HG02798 (cell line): ENCODE results near the gene CCDC170.

ENCODE experiments used
- ATAC-seq: cut with Tn5 transposase; IDR thresholded peaks from one replicate; pipeline ENCODE4 v1.9.1; 2021; ENCODE audit warnings: mild to moderate bottlenecking; ENCODE audit not compliant: unreplicated experiment, poor library complexity

CCDC170 gene

DNA sequence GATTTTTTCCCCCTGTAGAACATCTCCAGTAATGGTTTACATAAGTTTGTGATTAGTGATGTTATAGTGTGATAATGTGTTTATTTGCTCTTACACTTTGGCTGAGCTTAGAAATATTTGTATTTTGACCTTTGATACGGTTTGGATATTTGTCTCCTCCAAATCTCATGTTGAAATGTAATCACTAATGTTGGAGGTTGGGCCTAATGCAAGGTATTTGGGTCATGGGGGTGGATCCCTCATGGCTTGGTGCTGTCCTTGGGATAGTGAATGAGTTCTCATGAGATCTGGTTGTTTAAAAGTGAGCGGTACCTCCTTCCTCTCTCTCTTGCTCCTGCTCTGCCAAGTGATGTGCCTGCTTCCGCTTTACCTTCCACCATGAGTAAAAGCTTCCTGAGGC is 147.2 kb downstream of the CCDC170 start:
- ATAC-seq, result no peak

DNA sequence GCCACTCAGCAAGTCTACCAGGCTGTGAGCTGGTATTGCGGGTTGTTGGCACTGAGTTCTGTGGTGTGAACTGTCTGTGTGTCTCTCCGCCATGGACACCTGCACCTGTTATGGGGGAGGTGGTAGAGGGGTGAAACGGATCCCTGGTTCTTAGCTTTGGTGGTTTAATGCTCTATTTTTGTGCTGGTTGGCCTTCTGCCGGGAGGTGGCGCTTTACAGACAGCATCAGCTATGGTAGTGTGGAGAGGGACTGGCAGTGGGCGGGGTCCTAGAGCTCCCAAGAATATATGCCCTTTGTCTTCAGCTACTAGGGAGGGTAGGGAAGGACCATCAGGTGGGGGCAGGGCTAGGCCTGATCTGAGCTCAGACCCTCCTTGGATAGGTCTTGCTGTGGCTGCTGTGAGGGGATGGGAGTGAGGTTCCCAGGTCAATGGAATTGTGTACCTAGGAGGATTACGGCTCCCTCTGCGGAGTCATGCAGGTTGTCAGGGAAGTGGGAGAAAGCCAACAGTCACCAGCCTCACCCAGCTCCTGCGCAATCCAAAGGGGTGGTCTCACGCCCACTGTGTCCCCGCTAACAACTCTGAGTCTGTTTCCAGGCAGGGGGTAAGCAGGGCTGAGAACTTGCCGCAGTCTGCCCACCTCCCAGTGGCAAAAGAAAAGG is 154.3 kb downstream of the CCDC170 start:
- no peak for ATAC-seq

DNA sequence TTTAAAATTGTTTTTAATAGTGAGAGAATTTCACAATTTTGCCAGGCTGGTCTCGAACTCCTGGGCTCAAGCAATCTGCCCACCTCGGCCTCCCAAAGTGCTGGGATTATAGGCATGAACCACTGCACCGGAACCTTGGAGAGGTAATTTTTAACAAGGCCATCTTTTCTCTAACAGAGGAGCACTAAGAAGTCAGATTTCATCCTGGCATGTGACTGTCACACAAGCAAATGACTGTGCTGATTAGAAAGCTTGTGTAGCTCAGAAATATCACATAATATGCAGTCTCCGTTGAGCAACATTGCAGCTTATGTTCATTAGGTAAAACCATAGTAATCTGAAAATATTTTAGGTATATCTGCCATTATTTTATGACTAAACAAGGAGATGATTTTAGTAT is 156.0 kb downstream of the CCDC170 start:
- no peak for ATAC-seq

DNA sequence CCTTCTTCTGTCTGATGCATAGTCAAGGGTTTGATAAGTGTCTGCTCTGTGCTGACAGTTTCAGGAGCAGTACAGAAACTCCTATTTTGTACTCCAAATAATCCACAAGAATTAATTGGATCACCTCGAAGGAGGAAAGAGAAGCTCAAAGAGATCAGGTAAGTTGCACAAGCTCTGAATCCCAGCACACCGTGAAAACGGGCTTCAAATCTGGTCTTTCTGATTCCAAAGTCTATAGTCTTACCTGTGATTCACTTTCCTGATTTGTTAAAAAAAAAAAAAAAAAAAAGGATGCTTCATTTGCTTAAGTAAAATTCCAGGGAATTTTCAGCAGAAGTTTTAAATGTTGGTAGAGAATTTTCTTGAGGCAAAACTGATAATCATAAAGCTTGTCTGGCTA is 157.8 kb downstream of the CCDC170 start:
- no peak for ATAC-seq

DNA sequence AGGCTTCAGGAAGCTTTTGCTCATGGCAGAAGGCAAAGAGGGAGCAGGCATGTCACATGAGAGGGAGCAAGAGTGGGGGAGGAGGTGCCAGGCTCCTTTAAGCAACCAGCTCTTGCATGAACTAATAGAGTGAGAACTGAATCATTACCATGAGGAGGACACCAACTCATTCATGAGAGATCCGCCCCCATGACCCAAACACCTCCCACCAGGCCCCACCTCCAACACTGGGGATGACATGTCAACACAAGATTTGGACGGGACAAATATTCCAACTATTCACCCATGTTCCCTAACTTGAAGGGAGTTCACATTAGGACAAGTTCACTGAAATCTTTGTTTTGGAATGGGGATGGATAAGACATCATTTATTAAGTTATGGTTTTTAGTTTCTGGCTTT is 158.5 kb downstream of the CCDC170 start:
- ATAC-seq, result no peak

DNA sequence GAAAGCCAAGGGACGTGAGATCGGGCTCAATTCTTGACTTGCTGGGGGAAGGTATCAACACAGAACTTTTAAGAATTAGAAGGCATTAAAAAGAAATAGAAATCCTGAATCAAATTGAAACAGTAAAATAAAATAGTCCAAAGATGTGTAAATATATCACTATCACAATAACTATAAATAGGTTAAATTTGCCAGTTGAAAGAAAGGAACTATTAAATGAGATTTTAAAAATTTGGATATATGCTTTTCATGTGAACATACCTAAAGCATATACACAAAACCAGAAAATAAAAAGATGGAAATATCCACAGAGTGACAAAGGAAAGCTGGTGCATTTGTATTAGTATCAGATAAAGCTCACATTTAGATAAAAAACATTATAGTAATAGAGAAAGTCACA is 161.3 kb downstream of the CCDC170 start:
- ATAC-seq, result no peak

DNA sequence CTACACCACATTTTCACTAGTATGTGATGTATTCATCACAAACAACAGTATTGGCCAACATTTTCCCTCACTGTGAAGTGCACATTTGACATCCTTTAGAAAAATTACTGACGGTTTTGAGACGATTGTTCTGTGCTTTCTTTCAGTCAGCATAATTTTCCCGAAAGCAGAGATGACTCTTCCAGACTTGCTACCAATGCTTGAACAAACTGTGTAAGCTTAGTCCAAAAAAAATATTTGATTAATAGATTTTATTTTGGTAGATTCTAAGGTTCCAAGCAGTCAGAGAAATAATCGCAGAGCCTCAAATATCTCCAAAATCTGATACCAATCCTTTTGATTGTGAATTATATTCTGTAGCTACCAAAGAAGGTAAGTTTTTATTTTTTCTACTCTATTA is 162.6 kb downstream of the CCDC170 start:
- no peak for ATAC-seq

DNA sequence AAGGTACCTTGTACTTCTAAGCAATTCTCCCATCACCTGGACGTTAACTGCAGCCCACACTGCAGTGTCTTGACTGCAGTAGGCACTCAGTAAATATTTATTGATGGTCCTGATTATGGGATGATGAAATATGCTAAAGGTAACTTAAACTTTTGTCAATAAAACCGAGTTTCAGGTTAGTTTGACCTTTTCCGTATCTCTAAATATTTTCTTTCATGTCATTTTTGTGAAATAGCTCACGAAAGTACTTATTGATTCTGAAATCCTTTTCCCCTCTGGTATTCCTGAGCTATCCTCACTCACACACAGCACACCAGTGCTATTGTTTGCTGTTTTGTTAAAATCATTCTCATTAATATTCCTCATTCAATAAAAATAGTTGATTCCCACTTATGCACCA is 164.3 kb downstream of the CCDC170 start:
- ATAC-seq, result no peak

DNA sequence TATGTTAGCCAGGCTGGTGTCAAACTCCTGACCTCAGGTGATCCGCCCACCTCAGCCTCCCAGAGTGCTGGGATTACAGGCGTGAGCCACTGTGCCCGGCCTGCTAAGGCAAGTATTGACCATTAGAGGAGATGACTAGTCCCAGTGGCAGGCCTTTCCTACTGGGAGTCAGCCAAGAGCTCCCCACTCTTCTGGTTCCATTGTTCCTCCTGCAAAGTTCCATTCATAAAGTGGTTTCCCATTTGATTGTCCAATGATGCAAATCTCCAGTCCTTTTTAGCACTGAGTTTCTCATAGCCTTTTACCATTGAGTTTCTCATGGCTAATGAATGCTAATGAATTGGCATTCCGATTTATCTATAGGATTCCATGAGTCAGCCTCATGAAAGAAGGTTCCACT is 165.4 kb downstream of the CCDC170 start:
- ATAC-seq, result no peak

DNA sequence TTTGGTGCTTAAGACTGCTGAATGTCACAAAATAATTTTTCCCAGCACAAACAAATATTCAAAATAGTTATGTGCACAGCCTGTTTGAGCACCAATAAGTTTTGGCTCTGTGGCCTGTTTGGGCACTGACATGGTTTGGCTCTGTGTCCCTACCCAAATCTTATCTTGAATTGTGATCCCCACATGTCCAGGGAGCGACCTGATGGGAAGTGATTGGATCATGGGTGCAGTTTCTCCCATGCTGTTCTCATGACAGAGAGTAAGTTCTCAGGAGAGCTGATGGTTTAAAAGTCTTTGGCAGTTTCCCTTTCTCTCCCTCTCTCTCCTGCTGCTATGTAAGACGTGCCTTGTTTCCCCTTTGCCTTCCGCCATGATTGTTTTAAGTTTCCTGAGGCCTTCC is 167.7 kb downstream of the CCDC170 start:
- no peak for ATAC-seq

DNA sequence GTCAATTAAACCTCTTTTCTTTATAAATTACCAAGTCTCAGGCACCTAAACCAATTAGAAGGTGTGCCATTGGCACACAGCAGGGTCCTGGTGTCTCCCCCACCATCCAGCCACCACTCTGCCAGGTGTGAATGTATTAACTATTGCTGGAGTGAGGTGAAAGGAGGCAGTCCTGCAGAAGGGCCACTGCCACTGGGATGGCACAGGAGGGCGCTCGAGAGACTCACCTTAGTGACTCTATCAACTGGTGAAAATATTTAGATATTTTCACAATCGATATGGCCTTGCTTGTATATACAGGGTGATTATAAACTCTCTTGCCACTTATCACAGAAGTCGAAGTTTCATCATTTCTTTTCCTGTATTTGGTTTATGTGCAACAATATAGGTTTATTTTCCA is 168.1 kb downstream of the CCDC170 start:
- ATAC-seq, result no peak

DNA sequence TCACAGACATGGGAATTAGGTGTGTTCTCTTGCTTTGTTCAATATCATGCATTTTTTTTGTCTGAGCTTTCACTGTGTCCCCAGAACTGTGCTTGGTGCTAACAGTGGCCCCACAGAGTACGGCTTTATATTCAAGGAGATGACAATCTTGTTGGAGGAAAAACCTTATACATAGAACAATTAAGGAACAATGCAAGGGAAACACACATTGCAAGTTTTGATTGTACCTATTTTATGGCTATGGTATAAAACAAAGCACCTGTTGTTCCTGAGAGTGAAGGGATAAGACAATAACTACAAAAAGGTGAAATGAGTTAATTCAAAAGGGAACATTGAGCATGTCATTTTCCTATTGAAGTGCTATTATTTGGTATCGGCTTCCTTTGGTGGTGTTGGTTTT is 169.7 kb downstream of the CCDC170 start:
- no peak for ATAC-seq

DNA sequence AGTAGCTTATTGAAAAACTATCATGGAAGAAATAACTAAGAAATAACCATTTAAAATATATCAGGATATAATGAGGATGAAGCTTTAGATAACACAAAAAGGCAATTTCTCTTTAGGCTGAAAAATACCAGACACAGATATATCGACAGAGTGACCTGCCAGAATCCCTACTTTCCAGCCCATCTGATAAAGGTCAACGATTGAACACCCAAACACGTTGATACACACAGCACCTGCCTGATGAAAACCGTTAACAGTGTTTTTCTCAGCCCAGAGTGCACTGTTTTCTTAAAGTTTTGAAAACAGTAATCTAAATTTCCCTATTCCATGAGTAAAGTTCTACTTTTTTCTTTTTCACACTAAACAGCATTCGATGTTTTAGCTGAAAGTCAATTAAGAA is 170.6 kb downstream of the CCDC170 start:
- no peak for ATAC-seq

DNA sequence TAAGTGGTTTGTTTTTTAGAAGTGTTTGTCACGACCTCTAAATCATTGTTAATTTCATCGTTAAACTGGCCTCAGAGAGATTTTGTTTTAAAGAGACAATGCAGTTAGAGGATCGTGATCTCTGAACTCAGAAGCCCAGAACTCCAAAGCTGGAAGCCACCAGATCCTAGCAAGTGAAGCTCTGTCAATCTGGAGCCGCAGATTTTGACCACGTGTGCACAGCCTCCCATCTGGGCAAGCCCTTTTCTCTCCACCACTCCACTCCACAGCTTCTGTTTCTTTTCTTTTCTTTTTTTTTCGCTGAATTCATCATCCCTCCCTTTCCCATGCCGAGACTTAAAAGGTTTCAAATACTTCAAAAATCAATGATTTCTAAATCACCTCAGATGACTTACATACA is 171.5 kb downstream of the CCDC170 start:
- no peak for ATAC-seq

DNA sequence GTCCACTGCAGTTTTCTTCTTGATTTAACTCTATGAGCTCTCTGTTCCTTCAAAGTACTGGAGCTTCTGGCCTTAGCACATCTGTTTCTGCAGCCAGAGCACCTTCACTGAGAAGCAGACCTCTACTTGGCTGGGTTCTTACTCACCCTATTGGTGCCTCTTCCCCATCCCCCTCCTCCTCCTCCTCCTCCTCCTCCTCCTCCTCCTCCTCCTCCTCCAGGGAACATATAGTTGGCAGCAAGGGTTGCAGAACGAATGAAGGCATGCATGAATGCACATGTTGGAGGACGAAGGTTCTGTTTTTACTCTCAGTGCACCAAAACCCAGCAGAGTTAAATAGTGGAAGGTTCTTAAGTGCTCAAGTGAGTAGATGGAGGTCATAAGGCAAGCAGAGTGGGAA is 172.7 kb downstream of the CCDC170 start:
- no peak for ATAC-seq

DNA sequence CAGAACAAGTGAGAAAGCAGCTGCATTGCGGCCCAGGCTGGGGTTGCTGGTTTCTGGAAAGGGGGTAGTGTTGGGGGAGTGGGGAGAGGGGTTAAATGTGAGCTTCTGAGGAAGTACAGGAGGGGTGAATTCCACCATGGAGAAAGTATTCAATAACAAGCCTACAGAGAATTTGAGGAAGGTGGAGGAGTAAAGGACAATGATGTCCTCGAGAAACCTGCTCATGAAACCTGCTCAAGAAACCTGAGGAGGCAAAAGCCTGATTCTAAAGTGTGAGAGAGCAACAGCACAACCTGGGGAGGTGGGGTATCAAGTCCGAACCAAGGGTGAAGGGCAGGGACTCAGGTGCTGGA is 175.4 kb downstream of the CCDC170 start:
- ATAC-seq, result no peak

DNA sequence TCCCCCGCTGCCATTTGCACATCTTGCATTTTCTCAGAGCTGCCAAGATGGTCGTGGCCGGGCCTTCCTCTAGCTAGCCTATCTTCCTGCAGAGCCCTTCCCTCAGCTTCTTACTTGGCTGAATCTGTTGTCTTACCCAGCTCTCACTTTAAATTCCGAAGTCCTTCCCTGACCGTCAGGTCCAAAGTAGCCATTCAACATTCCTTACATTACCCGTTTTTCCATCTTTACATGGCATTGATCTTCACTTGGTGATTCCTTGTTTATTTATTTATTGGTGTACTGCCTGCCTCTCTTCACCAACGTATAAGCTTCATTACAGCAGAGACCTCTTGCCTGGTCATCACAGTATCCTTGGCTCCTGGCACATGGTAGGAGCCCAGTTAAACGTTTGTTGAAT is 176.3 kb downstream of the CCDC170 start:
- ATAC-seq, result no peak
